HG03342 (cell line): Measurements from ENCODE around the gene IL13RA1.
"Not testable (repeated sequence)": the region's sequence is repeated elsewhere in the genome, so short reads cannot be mapped to it uniquely, and the experiment has no call there.

ENCODE experiments used
- ATAC-seq: cut with Tn5 transposase; IDR thresholded peaks from one replicate; pipeline ENCODE4 v1.9.1; 2021; ENCODE audit warnings: mild to moderate bottlenecking, moderate library complexity; ENCODE audit not compliant: unreplicated experiment

IL13RA1 gene

GRCh38 chrX:118726887-118727685 is at the start of gene IL13RA1:
Gene IL13RA1 (plus strand): TSS chrX:118727606. CDS start chrX:118727639, 33 bp downstream.
- peak; percentile 37 for ATAC-seq

GRCh38 chrX:118679290-118679689 is 48.1 kb upstream of the IL13RA1 start:
- no peak for ATAC-seq

GRCh38 chrX:118682258-118683014 is 45.0 kb upstream of the IL13RA1 start:
- ATAC-seq = no peak

GRCh38 chrX:118685393-118685792 is 42.0 kb upstream of the IL13RA1 start:
- no peak for ATAC-seq

- ATAC-seq = no peak
Observed at GRCh38 chrX:118688935-118689334, 38.5 kb upstream of the IL13RA1 start.

GRCh38 chrX:118693843-118694242 is 33.6 kb upstream of the IL13RA1 start:
- no peak for ATAC-seq

- ATAC-seq = no peak
Observed at GRCh38 chrX:118694638-118695037, 32.8 kb upstream of the IL13RA1 start.

- no peak for ATAC-seq
Observed at GRCh38 chrX:118698516-118699170, 28.8 kb upstream of the IL13RA1 start.

- no peak for ATAC-seq
Observed at GRCh38 chrX:118702741-118703140, 24.7 kb upstream of the IL13RA1 start.

GRCh38 chrX:118706681-118707080 is 20.7 kb upstream of the IL13RA1 start:
- no peak for ATAC-seq

GRCh38 chrX:118714521-118714920 is 12.9 kb upstream of the IL13RA1 start:
- no peak for ATAC-seq

GRCh38 chrX:118715917-118716316 is 11.5 kb upstream of the IL13RA1 start:
- ATAC-seq = not testable (repeated sequence)

GRCh38 chrX:118716833-118717232 is 10.6 kb upstream of the IL13RA1 start:
- ATAC-seq = not testable (repeated sequence)

GRCh38 chrX:118717678-118718391 is 9.6 kb upstream of the IL13RA1 start:
- ATAC-seq = no peak

GRCh38 chrX:118718737-118719136 is 8.7 kb upstream of the IL13RA1 start:
- no peak for ATAC-seq

- ATAC-seq = no peak
Observed at GRCh38 chrX:118720058-118720707, 7.2 kb upstream of the IL13RA1 start.

GRCh38 chrX:118723376-118723775 is 4.0 kb upstream of the IL13RA1 start:
- no peak for ATAC-seq

GRCh38 chrX:118724365-118724764 is 3.0 kb upstream of the IL13RA1 start:
- ATAC-seq = no peak

- ATAC-seq = no peak
Observed at GRCh38 chrX:118724775-118725174, 2.6 kb upstream of the IL13RA1 start.

GRCh38 chrX:118726396-118726795 is 1.0 kb upstream of the IL13RA1 start:
- ATAC-seq = no peak
